Subcutaneous abdominal adipose tissue (tissue), 5 donors: Measurements from ENCODE around the gene ACSL1.

Source experiments
- H3K27ac ChIP-seq: one replicate; pipeline ENCODE4 v1.7.0; 2013; ENCODE audit warnings: low read depth, mild to moderate bottlenecking, inconsistent platforms, low read length, moderate library complexity
- H3K27me3 ChIP-seq, 5 donors: one replicate each; pipeline ENCODE4 v1.7.0; 2013; ENCODE audit warnings: low read length in 5 of 5, inconsistent platforms in 1 of 5; ENCODE audit not compliant: control insufficient read depth in 5 of 5, insufficient read depth in 4 of 5
- H3K36me3 ChIP-seq, 5 donors: one replicate each; pipeline ENCODE4 v1.7.0; 2013; ENCODE audit warnings: low read length in 5 of 5; ENCODE audit not compliant: control insufficient read depth in 5 of 5, insufficient read depth in 5 of 5
- H3K4me1 ChIP-seq, 5 donors: one replicate each; pipeline ENCODE4 v1.7.0; 2013; ENCODE audit warnings: low read length in 5 of 5, mild to moderate bottlenecking in 3 of 5, moderate library complexity in 1 of 5; ENCODE audit not compliant: control insufficient read depth in 5 of 5, insufficient read depth in 5 of 5
- H3K4me3 ChIP-seq, 5 donors: one replicate each; pipeline ENCODE4 v1.7.0; 2013; ENCODE audit warnings: low read length in 5 of 5, low read depth in 1 of 5
- H3K9ac ChIP-seq, 5 donors: one replicate each; pipeline ENCODE4 v1.7.0; 2013; ENCODE audit warnings: low read length in 5 of 5, mild to moderate bottlenecking in 4 of 5, moderate library complexity in 3 of 5
- H3K9me3 ChIP-seq, 5 donors: one replicate each; pipeline ENCODE4 v1.7.0; 2013; ENCODE audit warnings: low read length in 5 of 5; ENCODE audit not compliant: control insufficient read depth in 5 of 5
- donor health status: healthy.
- donor health status: healthy.
- donor health status: healthy.
- donor health status: healthy.
- donor health status: healthy.

ACSL1 gene

GRCh38 chr4:184824776-184825084 lies 1.0 kb downstream of the ACSL1 start:
- Histone ChIP-seq H3K27me3 (no peaks in the 10 kb centered on the region), H3K27ac (peak overlapping the region; percentile 95), H3K4me1 (peaks cover 0 to 68% (median 62%) of the 10 kb centered on the region in 5 donors), H3K4me3 (peak overlapping the region; percentile 63 to 97 (median 84)), H3K36me3 (no peaks in the 10 kb centered on the region), H3K9me3 (no peaks in the 10 kb centered on the region), H3K9ac (peak overlapping the region; percentile 80 to 88 (median 85))

GRCh38 chr4:184824081-184824775 lies 1.5 kb downstream of the ACSL1 start:
- Histone ChIP-seq H3K4me3 (peak overlapping the region; percentile 63 to 97 (median 84)), H3K9ac (peak overlapping the region; percentile 80 to 88 (median 85)), H3K27ac (peak overlapping the region; percentile 95), H3K36me3 (no peaks in the 10 kb centered on the region), H3K4me1 (peaks cover 0 to 73% (median 66%) of the 10 kb centered on the region in 5 donors), H3K9me3 (no peaks in the 10 kb centered on the region), H3K27me3 (no peaks in the 10 kb centered on the region)

- Histone ChIP-seq H3K9me3 (no peaks in the 10 kb centered on the region), H3K9ac (peak overlapping the region in 2 of 5 donors; percentile 81 to 86), H3K27me3 (no peaks in the 10 kb centered on the region), H3K27ac (peak overlapping the region; percentile 95), H3K36me3 (no peaks in the 10 kb centered on the region), H3K4me1 (peaks cover 0 to 84% (median 76%) of the 10 kb centered on the region in 5 donors), H3K4me3 (peak overlapping the region; percentile 63 to 97 (median 84))
Measured at GRCh38 chr4:184823014-184823413, 2.8 kb downstream of the ACSL1 start.

- no peaks in the 10 kb centered on the region for H3K9me3 ChIP-seq
- H3K36me3 ChIP-seq, result no peaks in the 10 kb centered on the region
- peak overlapping the region; percentile 63 to 97 (median 84) for H3K4me3 ChIP-seq
- no peaks in the 10 kb centered on the region for H3K27me3 ChIP-seq
- H3K9ac ChIP-seq, result peak overlapping the region in 2 of 5 donors; percentile 41 to 81
- H3K4me1 ChIP-seq, result peaks cover 0 to 88% (median 81%) of the 10 kb centered on the region in 5 donors
- H3K27ac ChIP-seq, result peak overlapping the region; percentile 95
Measured at GRCh38 chr4:184822356-184822755, 3.4 kb downstream of the ACSL1 start.

DNA sequence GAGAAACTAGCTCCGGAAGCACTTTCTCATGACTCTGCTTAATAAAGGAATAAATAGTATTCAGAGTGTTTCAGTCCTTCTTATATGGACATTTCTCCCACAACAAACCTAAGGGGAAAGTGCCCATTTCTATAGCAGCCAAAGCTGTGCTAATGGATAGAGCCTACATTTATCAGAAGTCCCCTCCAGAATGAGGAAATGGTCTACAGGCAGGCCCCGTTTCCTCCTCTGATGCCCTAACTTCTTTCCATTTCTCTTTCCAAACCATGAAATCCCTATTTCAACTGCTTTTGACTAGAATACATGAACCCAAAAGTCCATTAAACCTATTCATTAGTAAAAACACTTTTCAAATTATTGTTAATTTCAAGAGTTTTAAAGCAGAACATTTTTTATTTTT lies 4.5 kb downstream of the ACSL1 start:
- Histone ChIP-seq H3K9me3 (no peaks in the 10 kb centered on the region), H3K27me3 (no peaks in the 10 kb centered on the region), H3K36me3 (no peaks in the 10 kb centered on the region), H3K27ac (peak overlapping the region; percentile 95), H3K9ac (peak overlapping the region in 4 of 5 donors; percentile 12 to 73 (median 43)), H3K4me3 (peak overlapping the region; percentile 12 to 59 (median 39)), H3K4me1 (peaks cover 0 to 87% (median 76%) of the 10 kb centered on the region in 5 donors)

GRCh38 chr4:184819786-184820185 lies 6.0 kb downstream of the ACSL1 start:
- peaks cover 0 to 96% (median 83%) of the 10 kb centered on the region in 5 donors for H3K4me1 ChIP-seq
- peak overlapping the region in 2 of 5 donors; percentile 11 for H3K4me3 ChIP-seq
- peaks cover 0 to 2% (median 0%) of the 10 kb centered on the region in 5 donors for H3K36me3 ChIP-seq
- H3K27me3 ChIP-seq, result no peaks in the 10 kb centered on the region
- peak overlapping the region in 1 of 5 donors; percentile 57 for H3K9ac ChIP-seq
- H3K27ac ChIP-seq, result peak overlapping the region; percentile 95
- H3K9me3 ChIP-seq, result no peaks in the 10 kb centered on the region

DNA sequence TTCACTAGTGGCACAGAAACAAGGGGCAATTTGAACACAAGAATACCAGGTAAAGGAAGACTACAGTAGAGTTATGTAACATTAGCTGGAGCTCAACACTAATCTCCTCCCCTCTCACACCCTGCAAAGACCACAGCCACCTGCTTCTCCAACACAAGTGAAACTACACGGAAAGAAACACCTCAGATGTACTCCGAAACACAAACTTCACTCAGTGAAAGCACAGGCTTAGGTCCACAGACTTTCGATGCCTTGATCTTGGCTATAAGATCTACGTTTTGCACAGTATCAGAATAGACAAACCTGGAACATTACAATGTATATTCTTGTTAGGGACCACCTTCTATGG lies 7.6 kb downstream of the ACSL1 start:
- no peaks in the 10 kb centered on the region for H3K27me3 ChIP-seq
- H3K4me1 ChIP-seq, result peaks cover 0 to 93% (median 82%) of the 10 kb centered on the region in 5 donors
- peak overlapping the region in 1 of 5 donors; percentile 2 for H3K9ac ChIP-seq
- H3K36me3 ChIP-seq, result peaks cover 0 to 2% (median 0%) of the 10 kb centered on the region in 5 donors
- H3K27ac ChIP-seq, result peak overlapping the region; percentile 95
- H3K4me3 ChIP-seq, result peak overlapping the region in 1 of 5 donors; percentile 0
- no peaks in the 10 kb centered on the region for H3K9me3 ChIP-seq

GRCh38 chr4:184817494-184818215 lies 8.1 kb downstream of the ACSL1 start:
- no peaks in the 10 kb centered on the region for H3K27me3 ChIP-seq
- H3K4me1 ChIP-seq, result peaks cover 0 to 93% (median 82%) of the 10 kb centered on the region in 5 donors
- peaks cover 0 to 2% (median 0%) of the 10 kb centered on the region in 5 donors for H3K36me3 ChIP-seq
- peak overlapping the region in 1 of 5 donors; percentile 2 for H3K9ac ChIP-seq
- H3K27ac ChIP-seq, result peak overlapping the region; percentile 95
- peak overlapping the region in 2 of 5 donors; percentile 0 to 23 for H3K4me3 ChIP-seq
- no peaks in the 10 kb centered on the region for H3K9me3 ChIP-seq

DNA sequence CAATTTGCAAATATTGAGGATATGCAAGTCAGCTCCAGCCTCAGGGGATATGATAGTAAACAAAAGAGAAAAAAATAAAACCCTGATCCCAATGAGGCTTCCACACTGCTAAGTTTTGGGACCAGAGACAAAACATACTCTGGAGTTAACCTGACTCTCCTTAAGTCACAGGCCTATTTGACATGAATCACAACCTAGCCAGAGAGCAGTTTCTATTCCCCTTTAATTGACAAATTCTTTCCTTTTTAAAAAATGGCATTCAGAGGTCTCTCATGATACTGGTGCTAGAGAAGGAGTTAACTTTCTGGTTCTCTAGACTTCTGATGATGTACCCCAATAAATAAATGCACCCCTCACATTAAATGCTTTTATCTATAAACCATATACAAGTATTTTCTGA lies 8.8 kb downstream of the ACSL1 start:
- Histone ChIP-seq H3K36me3 (peaks cover 0 to 2% (median 0%) of the 10 kb centered on the region in 5 donors), H3K9ac (no peak overlapping the region), H3K27ac (peak overlapping the region; percentile 95), H3K27me3 (no peaks in the 10 kb centered on the region), H3K4me1 (peaks cover 1 to 93% (median 85%) of the 10 kb centered on the region in 5 donors), H3K9me3 (no peaks in the 10 kb centered on the region), H3K4me3 (no peak overlapping the region)
